Astrocyte (in vitro differentiated cells and primary cell): ENCODE measurements around the gene APBB2.

ENCODE experiments used
- EZH2 ChIP-seq: IDR thresholded peaks from 2 replicates; pipeline ENCODE4 v1.6.1; 2012; ENCODE audit warnings: mild to moderate bottlenecking, low read length, inconsistent platforms; ENCODE audit not compliant: insufficient read depth
- TF ChIP-seq, protein P1 (sequence below): IDR thresholded peaks from 2 replicates; pipeline ENCODE4 v1.5.1; 2011; ENCODE audit warnings: low read depth, mild to moderate bottlenecking, inconsistent platforms, low read length, moderate library complexity; ENCODE audit not compliant: insufficient read depth

DNA sequence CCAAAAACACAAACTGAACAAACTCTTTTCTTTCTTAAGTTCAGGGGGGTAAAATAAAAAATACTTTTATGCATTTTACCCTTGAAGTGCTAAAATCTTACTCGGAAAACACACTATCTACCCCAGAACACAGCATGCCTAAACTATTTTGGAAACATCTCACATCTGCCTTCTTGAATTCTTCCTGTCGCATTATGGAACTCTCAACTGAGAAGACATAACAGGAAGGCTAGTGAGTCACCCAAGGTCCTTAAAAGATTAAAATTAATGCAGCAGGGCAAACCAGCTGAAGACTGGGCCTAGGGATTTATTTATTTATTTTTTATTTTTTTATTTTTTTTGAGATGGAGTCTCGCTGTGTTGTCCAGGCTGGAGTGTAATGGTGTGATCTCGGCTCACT lies 208.2 kb downstream of the APBB2 start:
- TF ChIP-seq, protein P1, sequence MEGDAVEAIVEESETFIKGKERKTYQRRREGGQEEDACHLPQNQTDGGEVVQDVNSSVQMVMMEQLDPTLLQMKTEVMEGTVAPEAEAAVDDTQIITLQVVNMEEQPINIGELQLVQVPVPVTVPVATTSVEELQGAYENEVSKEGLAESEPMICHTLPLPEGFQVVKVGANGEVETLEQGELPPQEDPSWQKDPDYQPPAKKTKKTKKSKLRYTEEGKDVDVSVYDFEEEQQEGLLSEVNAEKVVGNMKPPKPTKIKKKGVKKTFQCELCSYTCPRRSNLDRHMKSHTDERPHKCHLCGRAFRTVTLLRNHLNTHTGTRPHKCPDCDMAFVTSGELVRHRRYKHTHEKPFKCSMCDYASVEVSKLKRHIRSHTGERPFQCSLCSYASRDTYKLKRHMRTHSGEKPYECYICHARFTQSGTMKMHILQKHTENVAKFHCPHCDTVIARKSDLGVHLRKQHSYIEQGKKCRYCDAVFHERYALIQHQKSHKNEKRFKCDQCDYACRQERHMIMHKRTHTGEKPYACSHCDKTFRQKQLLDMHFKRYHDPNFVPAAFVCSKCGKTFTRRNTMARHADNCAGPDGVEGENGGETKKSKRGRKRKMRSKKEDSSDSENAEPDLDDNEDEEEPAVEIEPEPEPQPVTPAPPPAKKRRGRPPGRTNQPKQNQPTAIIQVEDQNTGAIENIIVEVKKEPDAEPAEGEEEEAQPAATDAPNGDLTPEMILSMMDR = no peak
- TF ChIP-seq EZH2 = no peak
